ENCODE data around the gene RFT1.

Gene RFT1

DNA sequence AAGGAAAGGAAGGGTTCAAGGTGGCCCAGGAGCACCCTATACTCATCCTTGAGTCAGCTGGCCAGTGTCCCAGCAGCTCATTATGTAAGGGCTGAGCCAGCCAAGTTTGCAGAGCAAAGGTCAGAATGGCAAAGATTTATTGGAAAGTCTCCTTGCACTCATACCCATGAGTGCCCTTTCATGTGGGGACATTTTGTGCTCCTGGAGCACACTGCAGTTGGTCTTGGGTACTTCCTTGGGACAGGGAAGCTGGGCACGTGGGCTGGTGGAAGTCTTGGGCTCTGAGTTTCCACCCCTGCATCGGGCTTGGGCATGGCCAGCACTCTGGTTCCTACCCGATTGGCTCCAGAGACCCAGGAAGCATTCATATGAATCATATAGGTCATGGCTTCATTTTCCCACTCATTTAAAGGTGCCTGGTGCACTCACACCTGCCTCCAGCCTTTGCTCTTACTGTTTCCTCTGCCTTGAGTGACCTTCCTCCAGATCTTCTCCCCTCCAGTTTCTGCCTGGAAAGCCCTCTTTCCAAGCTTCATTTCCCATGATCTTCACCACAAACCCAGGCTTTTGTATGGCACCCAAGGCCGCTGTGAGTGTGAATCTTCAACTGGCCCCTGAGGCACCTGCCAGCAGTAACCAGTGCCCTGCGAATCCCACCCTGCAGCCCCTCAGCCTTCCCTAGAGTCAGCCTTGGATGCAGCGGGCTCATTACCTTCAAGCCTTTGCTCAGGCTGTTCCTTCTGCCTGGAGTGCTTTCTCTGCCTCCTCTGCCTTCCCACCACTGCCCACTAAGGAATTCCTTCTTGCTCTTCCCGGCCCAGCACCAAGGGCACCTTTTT lies 20.2 kb upstream of the RFT1 start:
- no peak for DNase-seq (ENCODE audit: low read depth in 2 of 3, low spot score in 1 of 3)

DNA sequence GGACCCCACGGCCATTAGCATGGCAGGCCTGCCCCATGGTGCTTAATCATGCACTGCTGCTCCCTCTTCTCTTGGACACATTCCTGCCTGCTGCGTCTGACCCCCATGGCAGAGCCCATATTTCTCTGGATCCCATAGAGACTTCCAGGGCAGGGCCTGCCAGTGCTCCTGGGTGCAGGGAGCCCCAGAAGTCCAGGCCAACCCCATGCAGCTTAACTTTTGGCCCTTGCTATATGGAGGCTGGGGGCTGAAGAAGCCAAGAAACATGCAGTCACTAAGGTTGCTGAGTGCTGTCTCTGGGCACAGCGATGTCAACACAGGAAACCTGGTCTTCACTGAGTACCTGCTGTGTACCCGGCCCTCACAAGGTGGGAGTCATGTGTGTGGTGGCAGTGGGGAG lies 19.5 kb upstream of the RFT1 start:
- DNase-seq (ENCODE audit: low read depth in 2 of 3, low spot score in 1 of 3) = no peak

DNA sequence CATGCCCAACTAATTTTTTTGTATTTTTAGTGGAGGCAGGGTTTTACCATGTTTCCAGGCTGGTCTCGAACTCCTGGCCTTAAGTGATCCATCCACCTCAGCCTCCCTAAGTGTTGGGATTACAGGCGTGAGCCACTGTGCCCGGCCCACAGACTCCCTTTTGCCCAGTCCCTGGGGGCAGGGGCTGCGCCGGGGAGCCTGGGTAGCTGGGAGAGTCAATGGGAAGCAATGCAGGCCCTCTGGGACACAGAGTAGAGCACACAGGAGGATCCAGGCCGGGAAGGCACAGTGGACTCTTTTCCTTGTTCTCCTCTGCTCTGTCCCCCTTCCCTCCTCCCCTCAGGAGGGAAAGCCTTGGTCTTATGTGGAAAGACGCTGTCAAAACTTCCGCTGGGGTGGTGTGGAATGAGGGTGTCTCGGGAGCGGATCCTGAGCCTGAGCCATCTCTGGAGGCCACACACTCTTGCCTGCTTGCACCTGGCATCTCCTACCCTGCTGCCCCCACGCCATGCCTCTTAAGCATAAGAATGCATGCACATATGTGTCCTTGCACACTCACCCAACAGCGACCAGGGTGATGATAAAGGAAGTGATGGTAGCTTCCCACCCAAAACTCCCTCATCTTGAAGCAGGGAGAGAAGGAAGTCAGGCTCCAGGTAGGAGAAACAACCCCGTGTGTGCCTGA lies 18.9 kb upstream of the RFT1 start:
- no peak for DNase-seq (ENCODE audit: low read depth in 2 of 3, low spot score in 1 of 3)

DNA sequence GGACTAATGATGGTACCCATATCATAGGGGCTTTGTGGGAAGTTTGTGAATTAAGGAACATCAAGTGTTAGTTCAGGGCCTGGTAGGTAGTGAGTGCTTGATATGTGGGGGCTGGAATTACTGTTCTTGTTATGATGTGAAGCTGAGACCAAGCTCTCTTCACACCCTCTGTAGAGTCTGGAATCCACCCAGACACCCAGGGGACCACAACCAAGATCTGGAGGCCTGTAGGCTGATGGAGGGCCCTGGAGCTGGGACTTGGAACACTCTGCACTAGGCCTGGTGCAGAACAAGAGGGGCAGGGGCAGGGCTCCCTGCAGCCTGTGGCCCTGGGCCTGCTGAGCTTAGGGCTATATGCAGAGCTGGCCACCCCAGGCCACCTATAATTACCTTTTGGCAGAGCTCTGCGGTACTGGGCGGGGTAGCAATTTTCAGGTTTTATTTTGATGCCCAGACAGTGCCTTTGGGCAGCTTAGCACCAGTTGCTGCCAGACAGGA lies 17.7 kb upstream of the RFT1 start:
- no peak for DNase-seq (ENCODE audit: low read depth in 2 of 3, low spot score in 1 of 3)

DNA sequence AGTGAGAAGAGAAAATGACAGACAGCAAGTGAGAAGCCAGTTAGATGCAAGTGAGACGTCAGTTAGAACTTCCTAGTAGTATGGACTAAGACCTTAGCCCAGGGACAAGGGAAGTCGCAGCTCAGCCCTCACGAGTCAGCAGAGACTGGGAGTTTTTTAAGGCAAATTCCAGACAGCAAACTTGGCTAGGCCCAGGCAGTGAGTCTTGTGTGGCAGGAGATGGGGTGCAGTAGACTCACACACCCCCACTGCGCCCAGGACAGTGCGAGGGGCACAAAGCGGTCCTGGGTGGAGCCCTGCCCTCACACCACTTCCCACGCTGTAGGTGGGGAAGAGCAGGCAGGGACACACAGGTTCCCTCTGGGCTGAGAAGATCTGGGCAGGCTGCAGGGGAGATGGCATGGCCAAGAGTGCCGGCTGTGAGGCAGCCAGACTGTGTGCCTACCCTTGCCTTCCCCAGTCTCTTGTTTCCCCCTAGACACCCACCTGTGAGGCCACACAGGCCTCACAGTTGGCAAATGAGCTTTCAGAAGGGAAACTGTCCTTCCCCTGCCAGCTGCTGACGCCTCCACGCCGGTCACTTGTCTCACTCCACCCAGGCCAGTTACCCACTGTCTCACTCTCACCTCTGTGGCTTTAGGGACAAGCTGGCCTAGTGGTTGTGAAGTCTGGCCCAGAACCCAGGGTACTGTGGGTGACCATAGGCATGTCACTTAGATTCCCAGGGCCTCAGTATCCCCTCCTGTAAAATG lies 17.1 kb upstream of the RFT1 start:
- DNase-seq (ENCODE audit: low read depth in 2 of 3, low spot score in 1 of 3) = no peak

DNA sequence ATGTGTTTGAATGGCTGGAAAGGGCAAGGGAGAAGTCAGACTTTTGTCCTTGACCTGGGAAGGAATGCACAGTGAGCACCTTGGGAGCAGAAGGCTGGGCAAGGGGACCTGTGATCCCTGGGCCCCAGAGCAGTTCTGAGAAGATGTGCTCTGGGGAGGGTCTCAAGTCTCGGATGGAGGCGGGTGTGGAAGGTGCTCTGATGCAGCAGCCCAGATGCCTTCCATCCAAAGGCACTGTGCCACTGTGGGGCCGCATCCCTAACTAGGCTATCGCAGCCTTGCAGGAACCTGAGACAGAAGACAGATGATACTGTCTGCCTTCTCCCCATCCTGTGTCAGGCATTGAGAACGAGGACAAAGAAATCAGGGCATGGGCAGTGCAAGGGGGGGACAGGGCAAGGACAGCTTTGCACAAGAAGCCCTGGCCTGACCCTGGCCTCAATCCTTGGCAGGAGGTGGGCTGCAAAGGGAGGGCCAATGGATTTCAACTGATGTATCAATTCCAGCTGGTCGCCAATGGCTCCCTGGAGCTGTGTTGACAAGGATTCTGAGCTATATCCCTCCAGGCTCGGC lies 16.2 kb upstream of the RFT1 start:
- no peak for DNase-seq (ENCODE audit: low read depth in 2 of 3, low spot score in 1 of 3)

DNA sequence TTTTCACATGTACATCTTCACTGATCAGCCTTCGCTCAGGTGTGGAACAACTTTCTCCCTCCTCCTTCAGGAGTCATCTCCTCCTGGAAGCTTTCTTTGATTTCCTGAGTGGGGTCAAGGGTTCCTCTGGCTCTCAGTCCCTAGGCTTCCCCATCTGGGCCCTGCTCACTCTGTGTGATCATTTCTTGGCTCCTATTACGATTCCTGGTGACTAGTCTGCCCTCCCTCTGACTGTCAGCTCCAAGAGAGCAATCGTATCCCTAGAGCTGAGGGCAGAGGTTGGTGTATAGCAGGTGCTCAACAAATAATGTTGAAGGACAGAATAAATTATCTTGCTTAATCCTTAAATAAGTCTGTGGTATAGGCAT lies 15.5 kb upstream of the RFT1 start:
- no peak for DNase-seq (ENCODE audit: low read depth in 2 of 3, low spot score in 1 of 3)

DNA sequence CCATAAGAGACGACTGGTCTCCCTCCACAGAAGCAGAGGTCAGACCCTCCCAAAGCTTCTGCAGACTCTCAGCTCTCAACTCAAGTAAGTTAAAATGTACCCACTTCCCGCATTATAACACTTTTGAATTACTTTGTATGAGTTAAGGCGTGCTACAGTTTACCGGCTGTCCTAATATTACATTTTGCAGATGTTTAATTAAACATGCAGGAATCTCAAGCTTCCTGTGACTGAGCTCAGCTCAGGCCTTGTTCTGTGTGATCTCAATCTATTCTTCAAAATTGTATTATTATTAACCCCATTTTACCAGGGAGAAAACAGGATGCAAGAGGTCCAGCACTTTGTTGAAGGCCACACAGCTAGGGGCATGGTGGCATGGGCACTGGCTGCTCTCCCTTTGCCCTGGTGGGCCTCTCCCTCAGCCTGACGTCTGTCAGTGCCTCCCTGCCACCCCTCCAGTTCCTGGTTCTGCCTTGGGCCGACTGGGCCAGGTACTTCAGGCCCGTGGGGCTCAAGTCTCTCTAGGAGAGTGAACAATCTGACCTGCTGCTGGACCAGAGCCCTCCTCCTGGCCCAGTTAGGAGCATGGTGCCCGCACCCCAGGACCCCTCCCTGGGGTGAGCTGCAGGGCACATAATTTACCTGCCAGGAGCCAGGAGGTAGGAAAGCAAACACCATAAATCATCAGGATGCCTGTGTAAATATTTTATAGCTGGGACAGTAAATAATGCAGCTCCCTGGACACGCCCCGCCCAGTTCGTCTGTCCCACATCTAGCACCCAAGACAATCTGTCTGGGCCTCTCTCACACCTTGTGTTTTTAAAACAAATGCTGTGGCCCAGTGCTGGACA lies 14.9 kb upstream of the RFT1 start:
- no peak for DNase-seq (ENCODE audit: low read depth in 2 of 3, low spot score in 1 of 3)

DNA sequence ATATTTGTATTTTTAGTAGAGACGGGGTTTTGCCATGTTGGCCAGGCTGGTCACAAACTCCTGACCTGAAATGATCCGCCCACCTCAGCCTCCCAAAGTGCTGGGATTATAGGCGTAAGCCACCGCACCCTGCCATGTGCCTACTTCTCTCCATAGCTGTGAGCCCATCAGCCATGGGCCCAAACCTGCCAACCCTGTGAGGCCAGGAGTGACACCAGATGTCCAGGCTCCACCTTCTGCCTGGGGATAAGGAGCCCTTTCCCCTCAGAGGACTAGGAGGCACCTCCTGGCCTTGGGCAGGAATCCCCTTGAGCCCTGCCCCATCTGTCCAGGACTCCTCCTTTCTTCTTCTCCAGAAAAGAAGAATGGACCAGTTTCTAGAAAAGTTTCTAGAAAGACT lies 14.2 kb upstream of the RFT1 start:
- DNase-seq (ENCODE audit: low read depth in 2 of 3, low spot score in 1 of 3) = no peak

DNA sequence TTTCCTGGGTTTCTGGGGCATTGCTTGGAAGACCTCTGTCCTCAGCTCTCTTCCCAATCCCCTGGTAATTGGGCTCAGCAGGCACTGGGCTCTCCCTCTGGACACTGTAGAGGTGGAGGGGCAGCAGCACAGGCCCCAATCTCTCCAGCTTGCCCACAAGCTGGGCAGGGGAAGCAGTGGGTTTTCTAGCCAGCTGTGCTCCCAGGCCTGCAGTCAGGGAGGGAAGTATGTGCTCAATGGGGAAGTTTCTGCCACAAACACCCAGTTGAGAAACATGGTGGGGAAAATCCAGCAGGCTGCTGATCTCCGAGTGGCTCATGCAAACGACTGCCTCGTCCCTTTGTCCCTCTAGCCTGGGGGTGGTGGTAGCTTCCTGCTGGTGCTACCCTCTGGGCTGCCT lies 12.8 kb upstream of the RFT1 start:
- no peak for DNase-seq (ENCODE audit: low read depth in 2 of 3, low spot score in 1 of 3)

DNA sequence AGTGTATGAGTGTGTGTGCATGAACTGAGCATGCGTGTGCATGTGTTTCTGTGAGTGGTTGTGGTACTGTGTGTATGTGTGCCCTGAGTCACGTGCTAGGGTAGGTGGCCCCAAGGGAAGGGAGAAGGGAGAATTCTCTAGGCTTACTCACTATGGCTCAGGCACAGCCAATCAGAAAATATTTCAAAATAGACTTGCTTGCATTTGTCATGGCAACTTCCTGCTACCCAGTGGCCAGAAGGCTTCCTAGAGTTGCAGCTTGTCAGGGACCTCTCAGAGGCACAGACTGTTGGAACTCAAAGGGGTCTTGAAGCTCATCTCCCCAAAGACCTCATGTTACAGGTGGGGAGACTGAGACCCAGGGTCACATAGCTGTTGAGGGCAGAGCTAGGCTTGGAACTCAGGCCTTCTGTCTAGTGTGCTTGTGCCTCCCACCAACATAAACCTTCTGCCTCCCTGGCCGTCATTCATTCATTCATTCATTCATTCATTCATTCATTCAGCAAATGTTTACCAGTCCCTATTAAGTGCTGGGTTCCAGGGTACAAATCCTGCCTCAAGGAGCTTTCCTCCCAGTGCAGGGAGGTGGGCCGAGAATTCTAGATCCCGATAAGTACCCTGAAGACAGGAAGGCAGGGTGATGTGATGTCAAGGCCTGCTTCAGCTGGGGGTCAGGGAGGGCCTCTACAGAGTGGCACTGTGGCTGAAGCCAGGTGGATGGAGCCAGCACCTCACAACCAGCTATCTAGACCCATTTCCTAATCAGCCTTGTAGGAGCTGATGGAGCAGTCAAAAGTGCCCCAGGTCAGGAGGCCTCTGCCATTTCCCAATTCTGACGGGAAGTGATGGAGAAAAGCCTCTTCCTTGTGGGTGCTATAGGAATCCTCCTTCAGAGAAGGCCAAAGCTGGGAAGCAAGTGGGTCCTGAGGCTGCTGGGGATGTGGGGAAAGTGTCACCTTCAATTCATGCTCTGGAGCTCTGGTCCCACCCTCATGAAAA lies 10.9 kb upstream of the RFT1 start:
- no peak for DNase-seq (ENCODE audit: low read depth in 2 of 3, low spot score in 1 of 3)

DNA sequence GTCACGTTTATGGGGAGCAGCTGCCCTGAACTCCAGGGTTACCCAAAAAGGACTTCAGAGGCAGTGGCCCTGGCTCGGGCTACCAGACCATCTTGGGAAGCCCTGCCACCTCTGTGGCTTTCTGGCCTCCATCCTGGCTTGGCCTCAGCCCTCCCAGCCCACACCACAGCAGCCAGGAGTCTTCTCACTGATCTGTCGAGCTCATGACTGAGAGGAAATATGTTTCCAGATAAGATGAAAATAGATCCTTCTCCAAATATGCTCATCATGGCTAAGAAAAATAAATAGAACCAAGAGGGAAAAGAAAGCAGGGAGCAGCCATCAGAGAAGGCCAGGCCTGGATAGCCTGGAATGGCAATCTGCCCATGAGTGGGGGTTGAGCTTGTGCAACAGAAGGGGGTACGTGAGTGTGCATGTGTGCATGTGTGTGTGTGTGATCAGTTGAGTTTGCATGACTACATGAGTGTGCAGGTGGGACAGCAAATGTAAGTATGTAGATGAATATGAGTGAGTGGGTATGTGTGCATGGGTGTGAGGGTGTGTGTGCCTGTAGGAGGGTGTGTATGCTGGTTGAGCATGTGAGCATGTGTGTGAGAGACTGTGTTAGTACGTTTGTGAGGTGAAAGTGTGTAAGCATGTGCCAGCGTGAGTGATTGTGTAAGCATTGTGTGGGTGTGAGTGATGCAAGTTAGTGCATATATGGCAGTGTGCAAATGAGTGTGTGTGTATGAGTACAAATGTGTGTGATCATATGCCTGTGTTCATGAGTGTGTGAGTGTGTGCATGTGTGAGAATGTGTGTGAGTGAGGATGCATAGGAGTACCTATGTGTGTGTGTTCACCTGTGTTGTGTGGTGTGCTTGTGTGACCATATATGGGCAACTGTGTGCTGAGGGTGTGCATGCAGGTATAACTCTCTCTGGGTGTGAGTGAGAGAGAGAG lies 9.9 kb upstream of the RFT1 start:
- no peak for DNase-seq (ENCODE audit: low read depth in 2 of 3, low spot score in 1 of 3)

DNA sequence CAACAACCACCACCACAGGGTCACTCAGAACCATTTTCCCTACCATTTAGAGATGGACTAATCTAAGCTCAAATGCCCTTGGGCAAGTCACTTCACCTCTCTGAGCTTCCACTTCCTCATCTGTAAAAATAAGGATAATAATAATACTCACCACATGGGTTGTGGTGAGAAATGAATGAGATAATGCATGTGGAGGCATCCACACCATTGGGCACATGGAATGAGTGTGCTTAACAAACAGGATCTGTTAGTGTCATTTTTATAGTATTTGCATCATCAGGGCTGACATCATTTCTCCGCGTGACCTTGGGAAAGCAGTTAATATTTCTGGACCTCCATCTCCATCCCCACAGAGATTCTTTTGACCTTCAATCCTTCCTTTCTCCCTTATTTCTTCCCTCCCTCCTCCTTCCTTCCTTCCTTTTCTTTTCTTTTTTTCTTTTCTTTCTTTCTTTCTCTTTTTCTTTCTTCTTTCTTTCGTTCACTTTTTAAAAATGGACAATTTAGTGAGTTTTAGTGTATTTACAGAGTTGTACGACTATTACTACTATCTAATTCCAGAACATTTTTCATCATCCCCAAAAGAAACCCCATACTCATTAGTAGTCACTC lies 7.7 kb upstream of the RFT1 start:
- no peak for DNase-seq (ENCODE audit: low read depth in 2 of 3, low spot score in 1 of 3)

DNA sequence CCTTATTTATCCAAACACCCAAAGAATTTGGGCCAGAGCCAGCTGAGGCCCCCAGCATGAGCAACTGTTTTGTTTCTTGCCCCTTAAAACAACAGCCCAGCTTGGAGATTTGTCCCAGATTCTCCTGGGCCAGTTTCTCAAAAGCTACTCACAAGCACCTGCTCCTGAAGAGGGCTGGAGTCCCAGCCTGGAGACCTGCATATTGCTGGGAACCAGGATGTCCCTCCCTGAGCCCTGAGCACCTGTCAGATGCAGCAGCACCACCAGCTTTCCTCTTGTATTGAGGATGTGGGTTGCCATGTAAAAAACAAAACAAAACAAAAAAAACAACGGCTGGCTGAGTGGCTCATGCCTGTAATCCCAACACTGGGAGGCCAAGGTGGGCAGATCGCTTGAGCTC lies 7.0 kb upstream of the RFT1 start:
- DNase-seq (ENCODE audit: low read depth in 2 of 3, low spot score in 1 of 3) = no peak

DNA sequence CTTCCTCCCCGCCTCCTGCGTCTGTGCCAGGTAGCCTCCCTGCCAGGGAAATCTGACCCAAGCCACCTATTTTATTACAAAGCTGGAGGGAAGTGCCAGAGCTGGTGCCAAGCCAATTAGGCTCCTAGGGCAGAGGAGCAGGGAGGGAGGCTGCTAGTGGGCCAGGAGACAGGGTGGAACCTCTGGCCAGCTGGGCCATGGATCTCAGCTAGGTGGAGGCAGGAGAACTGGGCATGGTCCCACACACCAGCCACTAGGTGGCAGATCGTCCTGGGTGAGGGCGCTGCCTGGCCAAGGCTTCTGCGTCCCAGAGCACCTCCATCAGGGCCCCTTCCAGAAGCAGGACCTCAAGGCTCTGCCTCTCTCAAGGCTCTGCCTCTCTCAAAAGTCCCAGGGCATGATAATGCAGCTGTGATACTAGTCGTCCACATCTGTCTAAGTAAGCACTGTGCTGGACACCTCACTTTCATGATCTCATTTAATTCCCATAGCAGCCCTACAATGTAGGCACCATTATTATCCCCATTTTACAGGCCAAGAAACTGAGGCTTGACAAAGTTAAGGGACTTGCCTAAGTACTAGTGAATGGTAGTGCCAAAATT lies 4.5 kb upstream of the RFT1 start:
- peak; percentile 50 to 56 (median 54) for DNase-seq (ENCODE audit: low read depth in 2 of 3, low spot score in 1 of 3)

DNA sequence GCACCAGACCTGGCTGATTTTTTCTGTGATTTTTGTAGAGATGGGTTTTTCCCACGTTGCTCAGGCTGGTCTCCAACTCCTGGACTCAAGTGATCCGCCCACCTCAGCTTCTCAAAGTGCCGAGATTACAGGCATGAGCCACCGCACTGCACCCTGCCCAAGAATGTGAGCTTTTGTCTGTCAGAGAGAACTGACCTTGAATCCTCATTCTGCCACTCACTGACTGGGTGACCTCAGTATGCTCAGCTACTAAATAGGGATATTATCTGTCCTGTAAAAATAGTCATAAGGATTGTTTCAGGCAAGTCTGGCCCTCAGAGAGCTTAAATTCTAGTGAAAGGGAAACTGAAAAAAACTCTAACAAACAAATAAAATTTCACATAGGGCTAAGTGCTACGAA lies 2.1 kb upstream of the RFT1 start:
- DNase-seq (ENCODE audit: low read depth in 2 of 3, low spot score in 1 of 3) = no peak

DNA sequence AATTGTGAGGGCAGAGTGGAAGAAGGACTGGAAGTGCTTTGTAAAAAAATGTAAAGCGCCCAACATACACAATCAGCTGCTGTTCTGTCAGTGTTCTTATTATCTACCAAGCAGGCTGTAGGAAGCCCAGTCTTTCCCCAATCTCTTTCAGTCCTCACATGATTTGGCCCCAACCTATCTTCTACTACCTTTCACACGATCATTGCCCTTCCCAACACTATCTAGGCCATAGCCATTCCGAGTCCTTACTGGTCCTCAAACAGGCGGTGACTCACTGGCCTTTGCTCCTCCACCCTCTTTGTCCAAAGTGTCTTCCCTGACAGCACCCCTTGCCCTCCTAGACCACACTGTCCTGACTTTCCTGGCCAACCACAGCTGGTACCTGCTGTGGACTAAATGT lies 861 bp upstream of the RFT1 start:
- no peak for DNase-seq (ENCODE audit: low read depth in 2 of 3, low spot score in 1 of 3)

DNA sequence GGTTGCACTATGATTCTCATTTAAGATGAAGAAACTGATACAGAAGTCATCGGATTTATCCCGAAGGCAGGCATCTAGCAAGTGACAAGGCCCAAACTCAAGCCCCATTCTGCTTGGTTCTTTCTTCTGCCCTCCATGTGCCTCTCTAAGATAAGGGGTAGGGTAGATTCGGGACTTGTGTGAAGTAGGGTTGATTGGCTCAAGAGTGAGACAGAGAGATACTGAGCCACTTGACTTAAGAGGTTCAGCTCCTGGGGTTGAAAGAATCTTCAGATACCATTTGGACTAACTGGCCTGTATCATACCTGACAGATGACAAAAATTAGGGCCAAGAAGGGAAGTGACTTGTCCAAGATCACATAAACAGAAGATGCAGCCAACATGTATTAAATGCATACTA lies 891 bp downstream of the RFT1 start:
- no peak for DNase-seq (ENCODE audit: low read depth in 2 of 3, low spot score in 1 of 3)
